NT2/D1 (cell line): ENCODE results near the gene DIAPH3.

ENCODE experiments used
- SUZ12 ChIP-seq: IDR thresholded peaks from 2 replicates; pipeline ENCODE4 v1.6.1; 2011; ENCODE audit not compliant: insufficient read length, insufficient read depth; ENCODE audit errors: extremely low read depth
- YY1 ChIP-seq: IDR thresholded peaks from 2 replicates; pipeline ENCODE4 v1.6.1; 2011; ENCODE audit not compliant: insufficient read length, insufficient read depth
- ZNF274 ChIP-seq: IDR thresholded peaks from 2 replicates; pipeline ENCODE4 v1.6.1; 2011; ENCODE audit warnings: mild to moderate bottlenecking, low read depth, low read length

GRCh38 chr13:59950266-59950665 lies 213.5 kb downstream of the DIAPH3 start:
- TF ChIP-seq YY1 (no peak), ZNF274 (no peak), SUZ12 (no peak)
